GM18867 (cell line): ENCODE data around the gene C11orf91.
A peak's percentile ranks its signal among the peaks of the same experiment; 100 is the strongest.
"Not testable (repeated sequence)": the region's sequence is repeated elsewhere in the genome, so short reads cannot be mapped to it uniquely, and the experiment has no call there.

Experiments used
- ATAC-seq: cut with Tn5 transposase; IDR thresholded peaks from one replicate; pipeline ENCODE4 v1.9.1; 2021; ENCODE audit warnings: mild to moderate bottlenecking, moderate library complexity; ENCODE audit not compliant: unreplicated experiment

The C11orf91 gene

GRCh38 chr11:33670250-33671011 is 30.2 kb downstream of the C11orf91 start:
- no peak for ATAC-seq

GRCh38 chr11:33669598-33670249 is 30.9 kb downstream of the C11orf91 start:
- no peak for ATAC-seq

DNA sequence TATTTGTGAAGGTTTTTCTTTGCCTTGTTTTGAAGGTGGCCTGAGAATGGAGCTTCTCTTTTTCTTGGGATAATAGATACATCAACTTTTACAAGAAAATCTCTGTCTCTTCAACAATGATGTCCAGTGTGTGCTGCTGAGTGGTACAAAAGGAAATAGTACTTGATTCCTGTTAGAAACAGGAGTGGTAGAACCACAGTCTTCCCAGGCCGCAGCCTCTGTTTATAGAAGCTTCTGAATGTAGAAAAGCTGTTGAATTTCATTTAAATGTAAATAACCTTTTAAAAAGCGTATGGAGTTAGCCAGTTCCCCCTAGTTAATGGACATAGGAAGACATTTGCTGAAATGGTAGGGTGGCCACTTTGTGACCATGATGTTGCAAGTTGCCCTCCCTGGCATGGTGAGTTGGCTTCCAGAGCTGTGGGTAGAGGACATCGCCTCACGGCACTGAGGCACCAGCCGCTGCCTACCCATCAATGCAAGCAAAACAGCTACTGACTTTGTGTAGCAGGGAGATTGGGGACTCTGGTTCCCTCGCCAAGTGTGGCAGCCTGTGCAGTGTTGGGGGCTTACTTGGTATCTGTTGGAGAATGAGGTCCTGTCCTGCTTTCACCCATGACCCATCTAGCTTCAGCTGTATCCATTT is 31.6 kb downstream of the C11orf91 start:
- ATAC-seq: no peak

- no peak for ATAC-seq
These were observed 32.2 kb downstream of the C11orf91 start for GRCh38 chr11:33668468-33668825.

- no peak for ATAC-seq
These were observed 32.7 kb downstream of the C11orf91 start for GRCh38 chr11:33667819-33668467.

DNA sequence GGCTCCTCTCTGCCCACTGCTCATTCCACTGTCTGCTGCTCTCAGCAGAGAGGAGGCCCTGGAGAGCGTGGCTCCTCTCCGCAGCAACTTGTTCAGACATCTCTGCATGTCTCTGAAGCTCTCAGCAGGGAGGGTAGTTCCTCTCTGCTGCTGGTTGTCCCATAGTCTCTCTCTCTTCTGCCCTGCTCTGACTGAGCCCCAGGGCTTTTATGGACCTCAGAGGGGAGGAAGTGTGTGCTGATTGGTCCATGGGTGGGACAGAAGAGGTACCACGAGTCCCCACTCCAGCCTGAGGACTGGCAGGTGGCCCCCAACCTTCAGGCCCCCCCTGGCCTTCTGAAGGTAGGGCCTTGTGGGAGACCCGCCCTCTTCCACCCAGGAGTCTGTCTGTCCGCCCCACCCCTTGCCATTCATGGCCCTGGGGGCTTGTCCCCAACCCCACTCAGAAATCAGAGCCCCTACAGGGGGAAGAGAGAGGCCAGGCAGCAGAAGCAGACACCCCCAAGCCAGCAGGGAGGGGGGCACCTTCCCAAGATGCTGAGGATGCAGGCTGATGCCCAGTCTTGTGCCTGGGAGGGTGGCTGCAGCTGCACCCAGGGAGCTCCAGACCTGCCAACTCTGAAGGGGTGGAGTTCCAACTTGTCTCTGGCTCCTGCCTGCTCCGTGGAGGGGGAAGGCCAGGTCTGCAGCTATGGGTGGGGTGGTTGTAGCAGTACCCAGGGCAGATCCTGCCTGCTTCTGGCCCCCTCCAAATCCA is 35.1 kb downstream of the C11orf91 start:
- no peak for ATAC-seq

DNA sequence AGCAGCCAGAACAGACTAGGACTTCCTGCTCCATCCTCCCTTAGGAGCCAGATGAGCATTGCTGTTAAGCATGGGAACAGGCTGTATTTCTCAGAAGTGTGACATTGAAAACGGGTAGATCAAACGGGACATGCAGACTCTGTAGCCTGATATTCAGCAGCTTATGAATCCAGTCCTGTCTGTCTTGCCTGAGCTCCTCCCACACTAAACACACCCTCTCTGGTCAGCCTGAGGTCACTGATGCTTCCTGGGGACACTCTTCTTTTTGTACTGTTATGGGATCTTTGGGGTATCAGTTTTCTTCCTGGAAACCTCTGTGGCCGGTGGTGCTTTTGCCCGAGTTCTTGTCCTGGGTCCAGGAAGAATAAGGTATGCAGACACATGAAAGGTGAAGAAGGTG is 35.8 kb downstream of the C11orf91 start:
- no peak for ATAC-seq

DNA sequence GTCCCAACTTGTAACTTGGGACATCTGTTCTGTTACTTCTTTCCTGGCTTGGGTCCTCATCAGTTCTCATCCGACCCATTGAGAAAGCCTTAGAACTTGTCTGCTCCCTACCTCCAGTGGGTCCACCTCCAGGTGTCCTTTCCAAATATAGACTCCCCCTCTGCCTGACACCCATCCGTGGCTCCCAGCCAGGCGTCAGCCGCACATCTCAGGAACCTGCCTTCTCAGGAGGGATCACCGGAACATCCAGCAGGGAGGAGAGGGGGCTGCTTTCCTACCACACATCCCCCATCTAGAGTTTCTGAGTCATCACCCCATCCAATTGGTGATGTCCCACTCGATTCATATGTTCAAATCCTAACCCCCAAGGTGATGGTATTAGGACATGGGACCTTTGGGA is 36.5 kb downstream of the C11orf91 start:
- ATAC-seq: no peak

GRCh38 chr11:33663121-33663520 is 37.5 kb downstream of the C11orf91 start:
- ATAC-seq: no peak

- ATAC-seq: not testable (repeated sequence)
These were observed 39.1 kb downstream of the C11orf91 start for GRCh38 chr11:33661526-33661925.

DNA sequence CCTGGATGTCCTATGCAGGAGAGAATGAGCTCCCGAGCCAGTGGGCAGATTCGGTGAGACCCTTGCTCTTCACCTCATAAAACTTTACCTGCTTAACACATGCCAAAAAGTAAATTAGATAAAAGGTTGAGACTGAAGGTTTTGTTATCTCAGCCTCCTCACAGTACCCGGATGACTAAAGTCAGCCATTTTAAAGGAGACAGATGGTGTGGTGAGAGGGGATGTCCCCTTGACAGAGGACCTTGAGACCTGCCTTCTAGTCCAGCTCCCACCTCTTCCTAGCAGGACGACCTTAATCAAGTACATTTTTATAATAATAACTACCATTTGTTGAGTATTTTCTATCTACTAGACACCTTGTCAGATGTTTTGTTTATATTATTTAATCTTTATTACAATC is 39.7 kb downstream of the C11orf91 start:
- no peak for ATAC-seq

- no peak for ATAC-seq
These were observed 41.1 kb downstream of the C11orf91 start for GRCh38 chr11:33659370-33660139.

- ATAC-seq: no peak
These were observed 42.3 kb downstream of the C11orf91 start for GRCh38 chr11:33658195-33658900.

GRCh38 chr11:33657757-33658156 is 42.9 kb downstream of the C11orf91 start:
- no peak for ATAC-seq

DNA sequence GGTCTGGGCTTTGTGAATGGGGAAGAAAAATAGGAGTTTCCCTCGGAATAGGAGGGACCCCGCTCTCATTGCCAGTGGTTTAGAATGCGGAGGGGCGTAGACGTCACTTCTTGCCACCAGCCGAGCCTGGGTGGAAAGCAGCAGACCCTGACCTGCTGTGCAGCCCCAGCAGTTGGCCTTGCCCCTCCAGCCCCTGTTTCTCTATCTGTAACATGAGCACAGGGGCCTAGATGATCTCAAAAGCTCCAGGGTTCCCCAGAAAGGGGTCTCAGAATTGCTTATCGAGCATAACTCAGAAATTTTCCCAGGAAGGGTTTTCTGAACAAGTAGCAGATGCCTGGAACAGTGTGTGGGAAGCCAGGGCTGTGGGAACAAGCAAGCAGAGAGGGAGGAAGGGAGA is 43.9 kb downstream of the C11orf91 start:
- ATAC-seq: no peak

- peak; percentile 63 for ATAC-seq
These were observed 44.6 kb downstream of the C11orf91 start for GRCh38 chr11:33655842-33656600.

GRCh38 chr11:33654594-33654993 is 46.0 kb downstream of the C11orf91 start:
- ATAC-seq: no peak

DNA sequence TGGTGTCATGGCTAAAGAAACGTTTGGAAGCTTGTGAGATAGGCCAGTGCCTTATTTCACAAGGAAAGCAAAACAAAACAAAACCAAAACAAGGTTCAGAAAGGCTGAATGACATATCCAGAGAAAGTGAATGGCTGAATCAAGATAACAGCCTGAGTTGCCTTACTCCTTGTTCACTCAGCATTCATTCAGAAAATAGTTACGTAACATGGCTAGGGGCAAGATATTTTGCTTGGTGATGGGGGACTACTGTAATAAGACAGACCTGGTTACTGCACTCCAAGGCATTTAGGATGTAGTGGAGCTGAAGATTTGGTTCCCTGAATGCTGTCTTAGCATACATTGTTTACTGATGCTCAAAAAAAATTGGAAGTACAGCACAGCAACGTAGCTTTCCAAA is 47.7 kb downstream of the C11orf91 start:
- no peak for ATAC-seq

DNA sequence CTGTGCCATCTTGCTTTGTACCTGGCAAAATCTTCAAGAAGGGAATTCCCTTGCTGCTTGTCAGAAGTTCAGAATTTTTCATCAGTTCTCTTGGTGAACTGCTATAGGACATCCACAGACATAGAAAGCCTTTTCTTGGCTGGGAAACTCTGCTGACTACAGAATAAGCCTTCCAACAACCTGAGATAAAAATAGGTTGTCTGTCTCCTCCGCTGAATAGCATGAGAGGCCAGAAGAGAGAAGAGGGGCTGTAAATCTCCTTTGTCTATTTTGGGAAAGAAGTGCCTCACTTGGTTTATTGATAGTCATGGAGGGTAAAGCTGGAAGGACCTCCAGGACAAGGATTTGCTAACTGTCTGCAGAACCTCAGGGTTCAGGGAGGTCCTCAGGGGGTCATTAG is 48.2 kb downstream of the C11orf91 start:
- no peak for ATAC-seq
